Activated CD8-positive, alpha-beta T cell treated with anti-CD3 and anti-CD28 coated beads for 36 hours (primary cell): ENCODE measurements around the gene CLCN5. TPM values are rescaled to one million over a fixed set of nuclear protein-coding genes. Genes with fewer than 3 reads are reported as not detected.

Source experiments
- ATAC-seq: fragments of 200-7000 bp; cut with Tn5 transposase; one replicate; pipeline ENCODE4 v1.10.0; 2021; ENCODE audit warnings: mild to moderate bottlenecking, moderate library complexity
- CTCF ChIA-PET: fragments of 350-600 bp; sonication (Branson Sonifier 250); formaldehyde crosslinking; loops from one replicate; lab custom pipeline; 2021; ENCODE audit warnings: antibody characterized with exemption; lab: Charles Lee
- POLR2A ChIA-PET: fragments of 350-600 bp; sonication (Branson Sonifier 250); formaldehyde crosslinking; loops from one replicate; lab custom pipeline; 2021; ENCODE audit warnings: antibody characterized with exemption; lab: Charles Lee
- DNase-seq: peaks from one replicate; pipeline ENCODE4 v3.0.0-alpha.2; 2020
- H3K27ac Mint-ChIP-seq: one replicate; pipeline ENCODE4 v1.8.0; 2021; ENCODE audit warnings: mild to moderate bottlenecking, mixed read lengths
- H3K27me3 Mint-ChIP-seq: one replicate; pipeline ENCODE4 v1.8.0; 2021; ENCODE audit warnings: mixed read lengths
- H3K36me3 Mint-ChIP-seq: one replicate; pipeline ENCODE4 v1.8.0; 2021; ENCODE audit warnings: low read depth, mixed read lengths
- H3K4me1 Mint-ChIP-seq: one replicate; pipeline ENCODE4 v1.8.0; 2021; ENCODE audit warnings: low read depth, mixed read lengths
- H3K4me3 Mint-ChIP-seq: one replicate; pipeline ENCODE4 v1.8.0; 2021; ENCODE audit warnings: mild to moderate bottlenecking, moderate library complexity, mixed read lengths
- H3K9me3 Mint-ChIP-seq: one replicate; pipeline ENCODE4 v1.8.0; 2021; ENCODE audit warnings: mixed read lengths
- intact Hi-C: fragments of 100-400 bp; cut with micrococcal nuclease; formaldehyde crosslinking; loops from one replicate; pipeline ENCODE4 v1.10.0; 2022
- total RNA-seq, 2 experiments: library from RNA; stranded (reverse); gene quantifications; one replicate each; pipeline ENCODE4 v1.2.3, GENCODE V29; 2021
- TF ChIP-seq, protein P1 (sequence below): fragments of 200-600 bp; IDR thresholded peaks from one replicate; pipeline ENCODE4 v1.8.0; 2022; ENCODE audit warnings: antibody characterized with exemption, mild to moderate bottlenecking

The CLCN5 gene
- total RNA-seq, 2 experiments from 2014 or later: 1.7 TPM

DNA sequence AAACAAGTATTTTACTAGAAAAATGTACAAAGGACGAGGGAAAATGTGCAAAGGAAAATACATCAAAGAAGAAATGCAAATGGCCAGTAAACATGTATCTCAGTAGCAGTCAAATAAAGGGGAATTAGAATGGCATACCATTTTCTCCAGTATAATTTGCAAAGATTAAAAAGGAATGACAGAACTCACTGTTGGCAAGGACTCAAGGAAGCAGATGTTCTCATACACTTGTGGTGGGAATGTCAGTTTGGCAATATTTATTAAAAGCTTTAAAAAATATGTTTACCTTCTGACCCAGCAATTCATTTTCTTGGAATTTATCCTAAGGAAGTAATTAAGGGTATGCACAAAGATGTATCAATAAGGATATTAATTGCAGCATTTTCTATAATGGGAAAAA, 7.6 kb downstream of the CLCN5 start:
- H3K4me3 Mint-ChIP-seq: no peak overlapping the region
- CTCF ChIA-PET: interaction anchor here (1.4 kb wide), 1 partner anchor 10 kb away, joined by 5 read pairs; no protein-coding TSS in a partner anchor
- H3K36me3 Mint-ChIP-seq: no peaks in the 10 kb centered on the region
- H3K9me3 Mint-ChIP-seq: no peaks in the 10 kb centered on the region
- H3K27ac Mint-ChIP-seq: no peak overlapping the region
- intact Hi-C loops: no loop called here
- no peak for ATAC-seq
- TF ChIP-seq, protein P1, sequence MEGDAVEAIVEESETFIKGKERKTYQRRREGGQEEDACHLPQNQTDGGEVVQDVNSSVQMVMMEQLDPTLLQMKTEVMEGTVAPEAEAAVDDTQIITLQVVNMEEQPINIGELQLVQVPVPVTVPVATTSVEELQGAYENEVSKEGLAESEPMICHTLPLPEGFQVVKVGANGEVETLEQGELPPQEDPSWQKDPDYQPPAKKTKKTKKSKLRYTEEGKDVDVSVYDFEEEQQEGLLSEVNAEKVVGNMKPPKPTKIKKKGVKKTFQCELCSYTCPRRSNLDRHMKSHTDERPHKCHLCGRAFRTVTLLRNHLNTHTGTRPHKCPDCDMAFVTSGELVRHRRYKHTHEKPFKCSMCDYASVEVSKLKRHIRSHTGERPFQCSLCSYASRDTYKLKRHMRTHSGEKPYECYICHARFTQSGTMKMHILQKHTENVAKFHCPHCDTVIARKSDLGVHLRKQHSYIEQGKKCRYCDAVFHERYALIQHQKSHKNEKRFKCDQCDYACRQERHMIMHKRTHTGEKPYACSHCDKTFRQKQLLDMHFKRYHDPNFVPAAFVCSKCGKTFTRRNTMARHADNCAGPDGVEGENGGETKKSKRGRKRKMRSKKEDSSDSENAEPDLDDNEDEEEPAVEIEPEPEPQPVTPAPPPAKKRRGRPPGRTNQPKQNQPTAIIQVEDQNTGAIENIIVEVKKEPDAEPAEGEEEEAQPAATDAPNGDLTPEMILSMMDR: no peak
- H3K27me3 Mint-ChIP-seq: no peaks in the 10 kb centered on the region
- peaks cover 6% of the 10 kb centered on the region for H3K4me1 Mint-ChIP-seq
- DNase-seq: no peak
- POLR2A ChIA-PET: no interaction called here

DNA sequence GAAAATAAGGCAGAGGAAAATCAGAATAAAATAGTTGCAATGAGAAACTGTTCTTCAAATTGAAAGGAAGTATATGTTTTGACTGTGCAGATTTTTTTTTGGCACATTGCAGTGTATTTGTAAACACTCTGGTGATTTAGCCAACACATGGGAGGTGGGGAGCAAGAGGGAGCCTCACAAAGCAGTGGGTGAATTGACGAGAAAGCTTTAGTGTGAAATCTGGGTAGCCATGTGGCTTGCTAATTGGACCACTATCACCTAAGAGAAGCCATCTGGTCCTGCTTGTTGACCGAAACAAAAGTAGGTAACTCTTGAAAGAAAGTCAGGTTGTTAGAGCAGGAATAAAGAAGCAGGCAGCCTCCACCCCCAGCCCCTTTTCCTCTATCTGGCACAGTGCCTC, 10.4 kb downstream of the CLCN5 start:
- Mint-ChIP-seq H3K27me3 (no peaks in the 10 kb centered on the region), H3K36me3 (no peaks in the 10 kb centered on the region), H3K4me1 (peaks cover 6% of the 10 kb centered on the region), H3K4me3 (no peak overlapping the region), H3K27ac (no peak overlapping the region), H3K9me3 (no peaks in the 10 kb centered on the region)
- ChIA-PET POLR2A (no interaction called here), CTCF (no interaction called here)
- ATAC-seq (no peak), DNase-seq (no peak)
- intact Hi-C loops: no loop called here
- TF ChIP-seq, protein P1: no peak

DNA sequence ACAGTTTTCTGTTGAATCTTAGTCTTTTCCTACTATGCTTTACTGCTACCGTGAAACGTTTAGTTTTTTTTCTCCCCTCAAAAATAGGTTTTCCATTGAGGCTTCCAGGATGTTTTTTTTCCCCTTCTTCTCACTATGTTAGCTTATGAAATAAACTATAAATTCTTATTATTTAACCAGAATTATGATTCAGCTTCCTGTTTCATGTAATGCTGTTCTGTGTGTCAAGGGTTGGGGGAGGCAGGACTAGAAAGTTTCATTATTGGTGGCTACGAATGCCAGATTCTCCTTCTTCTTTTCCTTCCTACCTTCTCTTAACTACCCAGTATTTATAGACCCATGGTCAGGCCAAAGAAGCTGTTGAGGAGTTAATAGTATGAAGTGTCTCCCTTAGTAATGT, 11.8 kb downstream of the CLCN5 start:
- H3K36me3 Mint-ChIP-seq: no peaks in the 10 kb centered on the region

DNA sequence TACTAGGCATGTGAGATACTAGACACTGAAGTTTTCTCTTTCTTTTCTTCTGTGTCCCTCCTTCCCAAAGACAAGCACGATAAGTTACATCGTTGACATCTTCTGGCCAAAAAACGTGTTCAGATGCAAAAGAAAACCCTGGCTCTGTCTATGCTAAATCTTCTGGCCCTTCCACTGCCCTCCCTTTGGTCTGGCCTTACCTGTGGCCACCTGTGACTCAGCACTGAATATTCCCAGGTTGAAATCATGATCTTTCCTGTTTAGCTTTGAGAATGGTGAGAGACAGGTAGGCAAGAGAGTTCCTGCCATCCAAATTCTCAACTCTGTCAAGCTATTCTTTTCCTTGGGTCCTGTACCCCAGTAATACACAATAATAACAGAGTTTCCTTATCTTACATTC, 12.3 kb downstream of the CLCN5 start:
- intact Hi-C loops: no loop called here
- no peak overlapping the region for H3K4me3 Mint-ChIP-seq
- peaks cover 6% of the 10 kb centered on the region for H3K4me1 Mint-ChIP-seq
- no peak for DNase-seq
- TF ChIP-seq, protein P1: no peak
- no peak for ATAC-seq
- CTCF ChIA-PET: no interaction called here
- no peaks in the 10 kb centered on the region for H3K27me3 Mint-ChIP-seq
- no peaks in the 10 kb centered on the region for H3K36me3 Mint-ChIP-seq
- H3K27ac Mint-ChIP-seq: no peak overlapping the region
- no peaks in the 10 kb centered on the region for H3K9me3 Mint-ChIP-seq
- POLR2A ChIA-PET: no interaction called here

More for the DNA sequence above, 11.8 kb downstream of the CLCN5 start:
- ATAC-seq (no peak), DNase-seq (no peak)
- H3K27ac Mint-ChIP-seq: no peak overlapping the region
- intact Hi-C loops: no loop called here
- TF ChIP-seq, protein P1: no peak
- ChIA-PET CTCF (interaction anchor here (1.0 kb wide), 1 partner anchor 15 kb away, joined by 3 read pairs; no protein-coding TSS in a partner anchor), POLR2A (no interaction called here)
- H3K4me1 Mint-ChIP-seq: peaks cover 6% of the 10 kb centered on the region
- no peaks in the 10 kb centered on the region for H3K27me3 Mint-ChIP-seq
- no peaks in the 10 kb centered on the region for H3K9me3 Mint-ChIP-seq
- no peak overlapping the region for H3K4me3 Mint-ChIP-seq

DNA sequence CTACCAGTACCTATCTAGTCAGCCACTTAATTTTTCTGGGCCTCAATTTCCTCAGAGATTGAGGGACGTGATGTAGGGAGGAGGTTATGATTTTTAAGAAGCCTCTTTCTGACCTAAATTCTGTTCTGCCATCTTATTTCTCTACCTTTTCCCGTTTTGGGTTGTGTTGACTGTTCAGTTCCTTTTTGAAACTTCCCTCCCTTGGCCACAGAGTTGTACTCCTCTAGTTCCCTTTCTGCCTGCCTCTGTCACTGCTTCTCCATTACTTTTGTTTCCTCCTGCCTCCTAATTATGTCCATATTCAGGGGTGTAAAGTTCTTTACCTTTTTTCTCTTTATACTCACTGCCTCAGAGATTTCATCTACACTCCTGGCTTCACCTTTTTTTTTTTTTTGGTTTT, 25.4 kb downstream of the CLCN5 start:
- H3K9me3 Mint-ChIP-seq: no peaks in the 10 kb centered on the region
- no peak for ATAC-seq
- TF ChIP-seq, protein P1: no peak
- DNase-seq: no peak
- POLR2A ChIA-PET: no interaction called here
- H3K27me3 Mint-ChIP-seq: no peaks in the 10 kb centered on the region
- no peak overlapping the region for H3K27ac Mint-ChIP-seq
- intact Hi-C loops: no loop called here
- no peak overlapping the region for H3K4me3 Mint-ChIP-seq
- H3K36me3 Mint-ChIP-seq: no peaks in the 10 kb centered on the region
- H3K4me1 Mint-ChIP-seq: no peaks in the 10 kb centered on the region
- CTCF ChIA-PET: no interaction called here
